Measurements from ENCODE around the gene BRSK1. TPM values are rescaled to one million over a fixed set of nuclear protein-coding genes. Genes with fewer than 3 reads are reported as not detected.

The BRSK1 gene
- total and polyA plus RNA-seq, 2 of the 13 experiments (the other 11 are each of a cell fraction or from before 2014, with no cell fraction given): 0.18 to 1.2 TPM

- TF ChIP-seq ZNF687 (CRISPR knock-in tag; IDR thresholded peaks at IDR 0.05) (peak; percentile 87), ZFY (CRISPR knock-in tag; IDR thresholded peaks at IDR 0.05) (peak; percentile 93), RXRA (CRISPR knock-in tag; IDR thresholded peaks at IDR 0.05) (peak; percentile 97)
Measured at GRCh38 chr19:55258828-55259539, 24.8 kb upstream of the BRSK1 start, which contains the start of gene PPP6R1 (continued).

- Histone ChIP-seq H3K9me3 (ENCODE audit: low read length) (no peaks in the 10 kb centered on the region), H4K20me1 (ENCODE audit: insufficient read depth, low read length) (peaks cover 27% of the 10 kb centered on the region), H3K4me1 (ENCODE audit: insufficient read depth, low read length) (peaks cover 37% of the 10 kb centered on the region), H3K36me3 (replicated peaks in 1 of 2; ENCODE audit: control insufficient read depth in 1 of 2, insufficient read depth in 2 of 2, low read length in 2 of 2) (no peaks in the 10 kb centered on the region; a peak in 1 of 5 replicates), H3K79me2 (ENCODE audit: insufficient read depth, low read length) (peaks cover 36% of the 10 kb centered on the region), H3K4me2 (ENCODE audit: low read depth, low read length) (peak overlapping the region; percentile 83), H3K4me3 (replicated peaks in 1 of 3; ENCODE audit: insufficient read depth in 1 of 3, low read depth in 2 of 3, low read length in 3 of 3) (peak overlapping the region; percentile 82 to 95 (median 94)), H2AFZ (ENCODE audit: low read length) (no peak overlapping the region), H3K27me3 (ENCODE audit: control insufficient read depth in 1 of 2, insufficient read depth in 2 of 2, low read length in 2 of 2) (no peaks in the 10 kb centered on the region; a peak in 1 of 5 replicates), H3K9ac (ENCODE audit: insufficient read depth, low read depth, low read length) (peak overlapping the region; percentile 72), H3K27ac (ENCODE audit: extremely low read length, insufficient read depth, low read length) (peak overlapping the region; percentile 86)
- CTCF ChIA-PET (ENCODE audit: low intra/inter-chr PET ratio, low total read pairs): no interaction called here
- WGBS (ENCODE audit: low lambda C conversion rate): 10% methylated on average over 27 of the region's 29 CpGs
- TSS peak; percentile 98 for BruUV-seq (replicated peaks)
- ATAC-seq (peak; percentile 4; the same call in 2 of the 3 replicates), DNase-seq (ENCODE audit: low spot score) (no peak), FAIRE-seq (no peak)
- POLR2A ChIA-PET: interaction anchor here (0.6 to 6.2 kb wide), 35 partner anchors 8 to 346 kb away, joined by 3 to 95 read pairs (median 4); partner anchors contain the start of genes FIZ1, HSPBP1, ISOC2 and KMT5C
- intact Hi-C loops (cut with micrococcal nuclease; ENCODE audit: unreplicated experiment): loop anchor here (1.0 kb wide), 1 partner anchor 43 kb away; no protein-coding TSS in a partner anchor
- in situ Hi-C loops (cut with HindIII; ENCODE audit: extremely low pct_ligation_motif_present, low pct_unique_long_range_greater_than_20kb): loop anchor here (5.0 kb wide), 1 partner anchor 37 kb away; no protein-coding TSS in a partner anchor
- no peak for TF ChIP-seq CREB1 (IDR thresholded peaks at IDR 0.05)
- no peak for TF ChIP-seq CREB1 (CRISPR knock-in tag; IDR thresholded peaks at IDR 0.05)
- TF ChIP-seq MEF2D (CRISPR knock-in tag; IDR thresholded peaks at IDR 0.05): 0 out of 2 replicates have a peak, but pooled peaks have one; percentile 8
- peak; percentile 62; the same call in 1 of the 2 replicates for TF ChIP-seq PRMT3 (CRISPR knock-in tag; IDR thresholded peaks at IDR 0.05; ENCODE audit: borderline replicate concordance, low read depth)
- peak; percentile 16; the same call in 1 of the 2 replicates for TF ChIP-seq ZFP1 (CRISPR knock-in tag; IDR thresholded peaks at IDR 0.05)
- TF ChIP-seq AHDC1 (CRISPR knock-in tag; IDR thresholded peaks at IDR 0.05; ENCODE audit: borderline replicate concordance): 0 out of 2 replicates have a peak, but pooled peaks have one; percentile 10
- 0 out of 2 replicates have a peak, but pooled peaks have one; percentile 6 for TF ChIP-seq ZNF891 (CRISPR knock-in tag; IDR thresholded peaks at IDR 0.05)
Measured at GRCh38 chr19:55259540-55260210, 24.1 kb upstream of the BRSK1 start.
